ENCODE results near the gene EIPR1.

The EIPR1 gene

GRCh38 chr2:3414133-3414860 is 36.7 kb upstream of the EIPR1 start:
- H3K79me1 ChIP-seq (ENCODE audit: low read length) = no peaks in the 10 kb centered on the region
- H3K23ac ChIP-seq (ENCODE audit: low read length) = no peak overlapping the region
- H2AK5ac ChIP-seq (ENCODE audit: low read length) = no peak overlapping the region
- H2BK5ac ChIP-seq (ENCODE audit: low read length) = no peak overlapping the region
- H3K27ac ChIP-seq (ENCODE audit: low read depth, low read length) = no peak overlapping the region
- DNase-seq = no peak
- no peak overlapping the region for H3K4me2 ChIP-seq (ENCODE audit: low read length)
- no peak overlapping the region for H2BK120ac ChIP-seq (ENCODE audit: low read depth, low read length)
- no peak overlapping the region for H3K4me3 ChIP-seq (ENCODE audit: low read length)
- peaks cover 2% of the 10 kb centered on the region for H3K36me3 ChIP-seq (ENCODE audit: control insufficient read depth, insufficient read depth, low read length)
- no peak overlapping the region for H4K5ac ChIP-seq (ENCODE audit: low read length)
- no peaks in the 10 kb centered on the region for H3K4me1 ChIP-seq (ENCODE audit: control insufficient read depth, low read depth, low read length)
- no CpG with 5 or more reads among the region's 25 CpGs for WGBS (ENCODE audit: extremely low coverage, insufficient coverage, low lambda C conversion rate)
- no peak overlapping the region for H2BK15ac ChIP-seq (replicated peaks; ENCODE audit: low read depth)
- H3K9ac ChIP-seq (ENCODE audit: low read length) = no peak overlapping the region
- no peak overlapping the region for H4K8ac ChIP-seq (ENCODE audit: low read depth, low read length)
- no peaks in the 10 kb centered on the region for H3K27me3 ChIP-seq (ENCODE audit: insufficient read depth, low read length, poor library complexity)
- no peaks in the 10 kb centered on the region for H3K79me2 ChIP-seq (ENCODE audit: control insufficient read depth, insufficient read depth, low read length)
- no peak overlapping the region for H3K56ac ChIP-seq (ENCODE audit: low read length)
- no peak overlapping the region for H3K4ac ChIP-seq (ENCODE audit: low read depth, low read length)
- no peak overlapping the region for H3K18ac ChIP-seq (ENCODE audit: low read length)

DNA sequence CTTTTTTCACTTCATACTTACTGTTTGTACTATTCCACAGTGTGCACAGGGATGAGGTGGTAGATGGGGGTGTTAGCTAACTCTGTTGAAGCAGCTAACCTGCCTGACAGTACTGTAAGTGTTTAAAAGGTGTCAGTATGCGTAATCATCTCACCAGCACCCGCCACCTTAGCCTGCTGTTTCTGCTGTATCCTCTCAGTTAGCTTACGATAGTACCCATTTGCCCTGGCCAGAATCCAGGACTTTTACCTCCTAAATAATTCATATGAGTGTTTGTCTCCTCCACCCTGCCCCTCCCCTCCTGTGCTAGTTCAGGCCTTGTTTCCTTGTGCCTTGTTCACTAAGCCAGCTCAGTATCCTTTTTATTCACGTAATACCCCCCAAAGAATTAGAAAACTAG is 36.1 kb upstream of the EIPR1 start:
- H3K27ac ChIP-seq (ENCODE audit: low read depth, low read length) = no peak overlapping the region
- no peaks in the 10 kb centered on the region for H3K79me2 ChIP-seq (ENCODE audit: control insufficient read depth, insufficient read depth, low read length)
- WGBS (ENCODE audit: extremely low coverage, insufficient coverage, low lambda C conversion rate) = no CpG with 5 or more reads among the region's 4 CpGs
- H3K36me3 ChIP-seq (ENCODE audit: control insufficient read depth, insufficient read depth, low read length) = peaks cover 2% of the 10 kb centered on the region
- H3K4me3 ChIP-seq (ENCODE audit: low read length) = no peak overlapping the region
- H3K79me1 ChIP-seq (ENCODE audit: low read length) = no peaks in the 10 kb centered on the region
- H3K4ac ChIP-seq (ENCODE audit: low read depth, low read length) = no peak overlapping the region
- no peak overlapping the region for H3K9ac ChIP-seq (ENCODE audit: low read length)
- no peak overlapping the region for H4K5ac ChIP-seq (ENCODE audit: low read length)
- H3K56ac ChIP-seq (ENCODE audit: low read length) = no peak overlapping the region
- H2AK5ac ChIP-seq (ENCODE audit: low read length) = no peak overlapping the region
- H2BK5ac ChIP-seq (ENCODE audit: low read length) = no peak overlapping the region
- DNase-seq = no peak
- no peaks in the 10 kb centered on the region for H3K27me3 ChIP-seq (ENCODE audit: insufficient read depth, low read length, poor library complexity)
- H3K4me1 ChIP-seq (ENCODE audit: control insufficient read depth, low read depth, low read length) = no peaks in the 10 kb centered on the region
- no peak overlapping the region for H4K8ac ChIP-seq (ENCODE audit: low read depth, low read length)
- no peak overlapping the region for H3K23ac ChIP-seq (ENCODE audit: low read length)
- no peak overlapping the region for H2BK15ac ChIP-seq (replicated peaks; ENCODE audit: low read depth)
- H2BK120ac ChIP-seq (ENCODE audit: low read depth, low read length) = no peak overlapping the region
- no peak overlapping the region for H3K18ac ChIP-seq (ENCODE audit: low read length)
- no peak overlapping the region for H3K4me2 ChIP-seq (ENCODE audit: low read length)

- H3K27ac ChIP-seq (ENCODE audit: low read depth, low read length) = no peak overlapping the region
- no peak overlapping the region for H3K4me2 ChIP-seq (ENCODE audit: low read length)
- no peak overlapping the region for H3K9ac ChIP-seq (ENCODE audit: low read length)
- H4K5ac ChIP-seq (ENCODE audit: low read length) = no peak overlapping the region
- WGBS (ENCODE audit: extremely low coverage, insufficient coverage, low lambda C conversion rate) = no CpG with 5 or more reads among the region's 3 CpGs
- H3K23ac ChIP-seq (ENCODE audit: low read length) = no peak overlapping the region
- no peaks in the 10 kb centered on the region for H3K27me3 ChIP-seq (ENCODE audit: insufficient read depth, low read length, poor library complexity)
- no peak overlapping the region for H3K4ac ChIP-seq (ENCODE audit: low read depth, low read length)
- no peak for DNase-seq
- no peaks in the 10 kb centered on the region for H3K4me1 ChIP-seq (ENCODE audit: control insufficient read depth, low read depth, low read length)
- H4K8ac ChIP-seq (ENCODE audit: low read depth, low read length) = no peak overlapping the region
- no peak overlapping the region for H2BK120ac ChIP-seq (ENCODE audit: low read depth, low read length)
- no peaks in the 10 kb centered on the region for H3K79me1 ChIP-seq (ENCODE audit: low read length)
- no peak overlapping the region for H3K18ac ChIP-seq (ENCODE audit: low read length)
- H2BK15ac ChIP-seq (replicated peaks; ENCODE audit: low read depth) = no peak overlapping the region
- H2BK5ac ChIP-seq (ENCODE audit: low read length) = no peak overlapping the region
- H3K56ac ChIP-seq (ENCODE audit: low read length) = no peak overlapping the region
- no peaks in the 10 kb centered on the region for H3K79me2 ChIP-seq (ENCODE audit: control insufficient read depth, insufficient read depth, low read length)
- peaks cover 2% of the 10 kb centered on the region for H3K36me3 ChIP-seq (ENCODE audit: control insufficient read depth, insufficient read depth, low read length)
- no peak overlapping the region for H3K4me3 ChIP-seq (ENCODE audit: low read length)
- H2AK5ac ChIP-seq (ENCODE audit: low read length) = no peak overlapping the region
Observed at GRCh38 chr2:3411103-3411502, 33.5 kb upstream of the EIPR1 start.

DNA sequence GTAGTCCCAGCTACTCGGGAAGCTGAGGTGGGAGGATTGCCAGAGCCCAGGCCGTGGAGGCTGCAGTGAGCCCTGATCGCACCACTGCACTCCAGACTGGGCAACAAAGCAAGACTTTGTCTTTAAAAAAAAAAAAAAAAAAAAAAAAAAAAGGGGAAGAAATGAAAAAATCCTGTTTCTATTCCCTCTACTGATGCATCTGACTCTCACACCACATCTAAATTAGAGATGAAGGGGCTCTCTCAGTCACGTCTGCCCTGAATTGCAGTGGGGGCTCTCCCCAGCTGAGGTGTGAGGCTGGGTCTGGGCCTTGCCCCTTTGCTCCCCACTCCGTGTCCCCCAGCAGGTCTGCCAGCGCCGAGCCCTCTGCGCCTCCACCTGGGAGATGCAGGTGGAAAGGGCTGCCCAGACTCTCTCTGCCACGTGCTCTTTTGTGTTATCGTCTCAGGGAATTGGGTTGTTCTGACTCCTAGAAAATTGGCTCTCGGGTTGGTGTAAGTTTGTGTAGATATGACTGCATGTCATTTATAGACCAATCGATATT is 32.1 kb upstream of the EIPR1 start:
- no CpG with 5 or more reads among the region's 12 CpGs for WGBS (ENCODE audit: extremely low coverage, insufficient coverage, low lambda C conversion rate)
- H3K4me3 ChIP-seq (ENCODE audit: low read length) = no peak overlapping the region
- H4K5ac ChIP-seq (ENCODE audit: low read length) = no peak overlapping the region
- no peaks in the 10 kb centered on the region for H3K79me2 ChIP-seq (ENCODE audit: control insufficient read depth, insufficient read depth, low read length)
- H2BK15ac ChIP-seq (replicated peaks; ENCODE audit: low read depth) = no peak overlapping the region
- DNase-seq = no peak
- no peak overlapping the region for H2AK5ac ChIP-seq (ENCODE audit: low read length)
- H3K79me1 ChIP-seq (ENCODE audit: low read length) = peaks cover 1% of the 10 kb centered on the region
- H3K18ac ChIP-seq (ENCODE audit: low read length) = no peak overlapping the region
- H3K23ac ChIP-seq (ENCODE audit: low read length) = no peak overlapping the region
- H3K9ac ChIP-seq (ENCODE audit: low read length) = no peak overlapping the region
- no peak overlapping the region for H3K56ac ChIP-seq (ENCODE audit: low read length)
- no peaks in the 10 kb centered on the region for H3K4me1 ChIP-seq (ENCODE audit: control insufficient read depth, low read depth, low read length)
- no peak overlapping the region for H3K4ac ChIP-seq (ENCODE audit: low read depth, low read length)
- H4K8ac ChIP-seq (ENCODE audit: low read depth, low read length) = no peak overlapping the region
- no peak overlapping the region for H3K4me2 ChIP-seq (ENCODE audit: low read length)
- H3K27ac ChIP-seq (ENCODE audit: low read depth, low read length) = no peak overlapping the region
- H3K27me3 ChIP-seq (ENCODE audit: insufficient read depth, low read length, poor library complexity) = no peaks in the 10 kb centered on the region
- H3K36me3 ChIP-seq (ENCODE audit: control insufficient read depth, insufficient read depth, low read length) = peaks cover under 1% of the 10 kb centered on the region
- H2BK120ac ChIP-seq (ENCODE audit: low read depth, low read length) = no peak overlapping the region
- H2BK5ac ChIP-seq (ENCODE audit: low read length) = no peak overlapping the region

GRCh38 chr2:3408781-3409180 is 31.2 kb upstream of the EIPR1 start:
- Histone ChIP-seq H3K79me1 (ENCODE audit: low read length) (peaks cover 1% of the 10 kb centered on the region), H3K56ac (ENCODE audit: low read length) (no peak overlapping the region), H2BK15ac (replicated peaks; ENCODE audit: low read depth) (no peak overlapping the region), H3K27ac (ENCODE audit: low read depth, low read length) (no peak overlapping the region), H3K4ac (ENCODE audit: low read depth, low read length) (no peak overlapping the region), H2BK5ac (ENCODE audit: low read length) (no peak overlapping the region), H3K36me3 (ENCODE audit: control insufficient read depth, insufficient read depth, low read length) (no peaks in the 10 kb centered on the region), H3K79me2 (ENCODE audit: control insufficient read depth, insufficient read depth, low read length) (no peaks in the 10 kb centered on the region), H4K8ac (ENCODE audit: low read depth, low read length) (no peak overlapping the region), H3K4me3 (ENCODE audit: low read length) (no peak overlapping the region), H3K9ac (ENCODE audit: low read length) (no peak overlapping the region), H2AK5ac (ENCODE audit: low read length) (no peak overlapping the region), H2BK120ac (ENCODE audit: low read depth, low read length) (no peak overlapping the region), H4K5ac (ENCODE audit: low read length) (no peak overlapping the region), H3K18ac (ENCODE audit: low read length) (no peak overlapping the region), H3K4me1 (ENCODE audit: control insufficient read depth, low read depth, low read length) (no peaks in the 10 kb centered on the region), H3K4me2 (ENCODE audit: low read length) (no peak overlapping the region), H3K23ac (ENCODE audit: low read length) (no peak overlapping the region), H3K27me3 (ENCODE audit: insufficient read depth, low read length, poor library complexity) (no peaks in the 10 kb centered on the region)
- WGBS (ENCODE audit: extremely low coverage, insufficient coverage, low lambda C conversion rate) = no CpG with 5 or more reads among the region's 13 CpGs
- DNase-seq = no peak

GRCh38 chr2:3406501-3406900 is 28.9 kb upstream of the EIPR1 start:
- Histone ChIP-seq H3K23ac (ENCODE audit: low read length) (no peak overlapping the region), H3K36me3 (ENCODE audit: control insufficient read depth, insufficient read depth, low read length) (peaks cover 2% of the 10 kb centered on the region), H3K4me1 (ENCODE audit: control insufficient read depth, low read depth, low read length) (no peaks in the 10 kb centered on the region), H2BK120ac (ENCODE audit: low read depth, low read length) (no peak overlapping the region), H2BK5ac (ENCODE audit: low read length) (no peak overlapping the region), H3K79me2 (ENCODE audit: control insufficient read depth, insufficient read depth, low read length) (no peaks in the 10 kb centered on the region), H3K79me1 (ENCODE audit: low read length) (peaks cover 1% of the 10 kb centered on the region), H3K4me3 (ENCODE audit: low read length) (no peak overlapping the region), H3K4ac (ENCODE audit: low read depth, low read length) (no peak overlapping the region), H2BK15ac (replicated peaks; ENCODE audit: low read depth) (no peak overlapping the region), H3K18ac (ENCODE audit: low read length) (no peak overlapping the region), H3K4me2 (ENCODE audit: low read length) (no peak overlapping the region), H3K9ac (ENCODE audit: low read length) (no peak overlapping the region), H3K56ac (ENCODE audit: low read length) (no peak overlapping the region), H2AK5ac (ENCODE audit: low read length) (no peak overlapping the region), H4K5ac (ENCODE audit: low read length) (no peak overlapping the region), H4K8ac (ENCODE audit: low read depth, low read length) (no peak overlapping the region), H3K27ac (ENCODE audit: low read depth, low read length) (no peak overlapping the region), H3K27me3 (ENCODE audit: insufficient read depth, low read length, poor library complexity) (no peaks in the 10 kb centered on the region)
- DNase-seq = no peak
- WGBS (ENCODE audit: extremely low coverage, insufficient coverage, low lambda C conversion rate) = no CpG with 5 or more reads among the region's 3 CpGs

Measured in mesendoderm (in vitro differentiated cells).